IMR-90 (cell line): ENCODE results near the gene RNF2.

ENCODE experiments used
- BHLHE40 ChIP-seq: fragments of 150-350 bp; IDR thresholded peaks from 2 replicates; pipeline ENCODE4 v1.6.1; 2016; ENCODE audit warnings: mild to moderate bottlenecking, low read depth, low read length
- CEBPB ChIP-seq: IDR thresholded peaks from 2 replicates; pipeline ENCODE4 v1.6.1; 2012; ENCODE audit warnings: low read depth, low read length, improper control_type of control experiment
- CHD1 ChIP-seq: IDR thresholded peaks from 2 replicates; pipeline ENCODE4 v1.6.1; 2012; ENCODE audit warnings: low read depth, low read length, improper control_type of control experiment
- CTCF ChIP-seq: conservative IDR thresholded peaks from 2 replicates; pipeline ENCODE4 v1.5.1; 2012; ENCODE audit warnings: mild to moderate bottlenecking, low read depth, low read length, improper control_type of control experiment
- FOS ChIP-seq: fragments of 150-350 bp; IDR thresholded peaks from 2 replicates; pipeline ENCODE4 v1.6.1; 2016; ENCODE audit warnings: low read depth, low read length
- MAFK ChIP-seq: IDR thresholded peaks from 2 replicates; pipeline ENCODE4 v1.6.1; 2012; ENCODE audit warnings: low read depth, low read length, improper control_type of control experiment
- MAZ ChIP-seq: IDR thresholded peaks from 2 replicates; pipeline ENCODE4 v1.6.1; 2012; ENCODE audit warnings: low read depth, mild to moderate bottlenecking, low read length, improper control_type of control experiment, moderate library complexity, borderline replicate concordance
- POLR2A ChIP-seq: IDR thresholded peaks from 2 replicates; pipeline ENCODE4 v1.6.1; 2012; ENCODE audit warnings: mild to moderate bottlenecking, low read depth, low read length
- RAD21 ChIP-seq: IDR thresholded peaks from 2 replicates; pipeline ENCODE4 v1.6.1; 2012; ENCODE audit warnings: low read length, improper control_type of control experiment
- RCOR1 ChIP-seq: IDR thresholded peaks from 2 replicates; pipeline ENCODE4 v1.6.1; 2012; ENCODE audit warnings: mild to moderate bottlenecking, low read length, improper control_type of control experiment; ENCODE audit not compliant: insufficient replicate concordance
- RFX5 ChIP-seq: IDR thresholded peaks from 2 replicates; pipeline ENCODE4 v1.8.0; 2012; ENCODE audit warnings: low read depth, mild to moderate bottlenecking, low read length, moderate library complexity
- USF2 ChIP-seq: fragments of 150-350 bp; IDR thresholded peaks from 2 replicates; pipeline ENCODE4 v1.6.1; 2017; ENCODE audit warnings: mild to moderate bottlenecking, antibody characterized with exemption, low read length, low read depth

GRCh38 chr1:185132534-185132933 lies 87.2 kb downstream of the RNF2 start:
- no peak for TF ChIP-seq CTCF
- no peak for TF ChIP-seq POLR2A
- no peak for TF ChIP-seq USF2
- no peak for TF ChIP-seq RFX5
- TF ChIP-seq MAFK: no peak
- TF ChIP-seq RCOR1: no peak
- no peak for TF ChIP-seq CEBPB
- no peak for TF ChIP-seq FOS
- no peak for TF ChIP-seq CHD1
- no peak for TF ChIP-seq RAD21
- no peak for TF ChIP-seq MAZ
- TF ChIP-seq BHLHE40: no peak
